Embryonic facial prominence (tissue), 1 donor: ENCODE data around the gene PTCRA.
"Not testable (repeated sequence)": the region's sequence is repeated elsewhere in the genome, so short reads cannot be mapped to it uniquely, and the experiment has no call there.

Experiments
- DNase-seq: peaks from one replicate; pipeline ENCODE4 v3.0.0-alpha.2; 2016; ENCODE audit errors: extremely low spot score

PTCRA gene

DNA sequence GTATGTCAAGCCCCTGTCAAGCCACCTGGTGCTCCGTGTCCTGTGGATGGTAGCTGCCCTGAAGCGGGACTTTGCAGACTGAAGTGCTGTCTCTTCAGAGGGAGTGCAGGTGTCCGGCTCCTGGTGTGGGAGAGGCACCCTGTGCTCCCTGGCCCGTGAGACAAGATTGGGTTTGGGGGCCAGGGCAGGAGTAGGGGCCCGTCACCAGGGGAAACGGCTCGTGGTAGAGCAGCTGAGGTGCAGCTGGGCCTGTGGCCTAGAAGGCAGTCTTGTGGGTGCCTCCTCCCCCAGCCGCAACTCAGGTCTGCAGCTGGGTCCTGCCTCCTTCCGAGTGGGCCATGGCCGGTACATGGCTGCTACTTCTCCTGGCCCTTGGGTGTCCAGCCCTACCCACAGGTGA is at the start of gene PTCRA:
TSS of gene PTCRA (plus strand) at position 322 of the 400 bp plus-strand sequence. CDS start at position 339, 17 bp downstream.
- DNase-seq = no peak

DNA sequence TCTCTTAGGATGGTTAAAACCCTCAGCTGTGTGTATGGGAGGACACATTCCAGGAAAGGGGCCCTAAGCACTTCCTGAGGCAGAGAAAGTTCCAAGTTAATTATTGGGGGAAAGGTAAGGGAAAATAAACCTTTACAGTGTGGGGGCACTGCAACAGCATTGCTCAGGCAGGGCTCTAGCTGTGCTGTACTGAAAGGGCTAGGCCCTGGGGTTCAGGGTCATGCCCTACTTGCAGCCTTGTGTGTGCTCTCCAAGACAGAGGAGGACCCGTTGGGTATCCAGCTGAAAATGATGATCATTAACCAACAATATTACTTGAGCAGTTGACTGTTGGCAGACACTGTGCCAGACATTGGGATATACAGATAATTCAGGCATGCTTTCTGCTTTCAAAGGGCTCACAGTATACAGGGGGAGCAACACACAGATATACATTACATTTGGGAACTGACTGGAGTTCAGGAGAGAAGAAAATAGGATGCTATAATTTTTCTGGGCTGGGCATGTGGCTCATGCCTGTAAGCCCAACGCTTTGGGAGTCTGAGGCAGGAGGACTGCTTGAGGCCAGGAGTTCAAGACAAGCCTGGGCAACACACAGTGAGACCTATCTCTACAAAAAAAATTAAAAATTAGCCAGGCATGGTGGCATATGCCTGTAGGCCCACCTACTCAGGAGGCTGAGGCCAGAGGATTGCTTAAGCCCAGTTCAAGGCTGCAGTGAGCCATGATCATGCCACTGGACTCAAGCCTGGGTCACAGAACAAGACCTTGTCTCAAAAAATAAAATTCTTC is 45.5 kb upstream of the PTCRA start:
- DNase-seq = no peak

DNA sequence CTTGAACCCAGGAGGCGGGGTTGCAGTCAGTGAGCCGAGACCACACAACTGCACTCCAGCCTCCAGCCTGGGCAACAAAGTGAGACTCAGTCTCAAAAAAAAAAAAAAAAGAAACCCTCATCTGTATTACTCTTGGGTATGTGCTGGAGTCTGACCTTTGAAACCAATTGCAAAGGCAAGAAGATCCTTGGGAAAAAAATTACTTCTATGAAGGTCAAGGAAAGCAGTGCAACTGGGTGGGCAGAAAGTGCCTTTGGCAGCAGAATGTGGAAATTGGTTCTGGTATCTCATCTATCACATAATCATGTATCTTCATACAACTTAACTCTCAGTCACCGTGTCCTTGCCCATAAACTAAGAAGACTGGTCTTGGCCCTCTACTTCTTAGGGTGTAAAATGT is 44.1 kb upstream of the PTCRA start:
- no peak for DNase-seq

- DNase-seq = no peak
Observed at GRCh38 chr6:42873313-42873712, 42.5 kb upstream of the PTCRA start.

GRCh38 chr6:42877695-42878094 is 38.2 kb upstream of the PTCRA start:
- DNase-seq = no peak

- peak; percentile 88 for DNase-seq
Observed at GRCh38 chr6:42879372-42880239, 36.2 kb upstream of the PTCRA start, which contains the start of gene RPL7L1. RPL7L1 (plus strand) TSS chr6:42879616; CDS start chr6:42879911, 295 bp downstream.

DNA sequence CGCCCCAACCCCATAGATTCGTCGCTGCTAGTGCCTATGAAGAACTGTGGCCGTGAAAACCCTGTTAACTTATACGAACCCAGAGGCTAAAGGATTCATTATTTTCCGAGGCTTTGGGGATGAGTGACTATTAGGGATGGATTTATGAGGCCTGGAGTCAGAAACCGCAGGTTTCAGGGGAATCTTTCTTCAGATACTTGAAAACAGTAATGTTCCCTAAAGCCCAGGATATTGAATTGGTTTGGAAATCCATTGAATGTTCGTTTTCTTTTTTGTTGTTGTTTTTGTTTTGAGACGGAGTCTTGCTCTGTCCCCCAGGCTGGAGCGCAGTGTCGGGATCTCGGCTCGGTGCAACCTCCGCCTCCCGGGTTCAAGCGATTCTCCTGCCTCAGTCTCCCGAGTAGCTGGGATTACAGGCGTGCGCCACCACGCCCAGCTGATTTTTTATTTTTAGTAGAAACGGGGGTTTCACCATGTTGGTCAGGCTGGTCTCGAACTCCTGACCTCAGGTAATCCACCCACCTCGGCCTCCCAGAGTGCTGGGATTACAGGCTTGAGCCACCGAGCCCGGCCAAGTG is 35.5 kb upstream of the PTCRA start:
- not testable (repeated sequence) for DNase-seq

DNA sequence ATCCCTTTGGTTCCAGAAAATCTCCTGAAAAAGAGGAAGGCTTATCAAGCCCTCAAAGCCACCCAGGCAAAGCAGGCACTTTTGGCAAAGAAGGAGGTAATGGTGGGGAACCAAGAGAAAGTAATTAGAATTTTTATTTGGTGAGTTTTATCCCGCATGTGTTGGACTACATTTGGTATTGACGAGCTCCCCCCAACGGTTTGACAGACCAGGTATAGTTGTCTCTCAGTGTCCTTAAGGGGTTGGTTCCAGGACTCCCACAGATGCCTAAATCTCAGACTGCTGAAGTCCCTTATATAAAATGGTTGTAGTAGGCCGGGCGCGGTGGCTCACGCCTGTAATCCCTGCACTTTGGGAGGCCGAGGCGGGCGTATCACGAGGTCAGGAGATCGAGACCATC is 35.0 kb upstream of the PTCRA start:
- not testable (repeated sequence) for DNase-seq

DNA sequence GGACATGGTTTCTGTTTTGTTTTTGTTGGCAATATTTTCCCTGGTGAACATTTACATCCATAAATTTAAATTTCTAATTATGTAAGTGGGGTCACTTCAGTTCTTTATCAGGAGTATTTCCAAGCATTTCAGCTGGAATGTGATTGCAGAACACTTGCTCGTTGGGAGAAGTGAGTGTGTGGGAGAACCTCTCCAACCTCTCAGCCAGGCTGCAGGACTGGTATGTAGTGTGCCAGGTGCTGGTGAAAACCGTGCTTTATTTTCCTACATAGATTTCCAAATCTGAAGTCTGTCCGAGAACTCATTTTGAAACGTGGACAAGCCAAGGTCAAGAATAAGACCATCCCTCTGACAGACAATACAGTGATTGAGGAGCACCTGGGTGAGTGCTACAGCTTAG is 30.2 kb upstream of the PTCRA start:
- no peak for DNase-seq

DNA sequence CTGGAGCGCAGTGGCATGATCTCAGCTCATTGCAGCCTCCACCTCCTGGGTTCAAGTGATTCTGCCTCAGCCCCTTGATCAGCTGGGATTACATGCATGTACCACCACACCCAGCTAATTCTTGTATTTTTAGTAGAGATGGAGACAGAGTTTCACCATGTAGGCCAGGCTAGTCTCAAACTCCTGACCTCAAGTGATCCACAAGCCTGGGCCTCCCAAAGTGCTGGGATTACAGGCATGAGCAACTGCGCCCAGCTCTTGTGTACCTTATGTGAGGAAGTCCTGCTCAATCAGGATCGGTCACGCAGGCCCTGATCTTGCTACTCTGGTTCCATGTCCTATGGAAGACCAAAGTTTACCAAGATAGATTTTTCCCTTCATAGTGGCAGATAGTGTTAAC is 27.7 kb upstream of the PTCRA start:
- DNase-seq = not testable (repeated sequence)

DNA sequence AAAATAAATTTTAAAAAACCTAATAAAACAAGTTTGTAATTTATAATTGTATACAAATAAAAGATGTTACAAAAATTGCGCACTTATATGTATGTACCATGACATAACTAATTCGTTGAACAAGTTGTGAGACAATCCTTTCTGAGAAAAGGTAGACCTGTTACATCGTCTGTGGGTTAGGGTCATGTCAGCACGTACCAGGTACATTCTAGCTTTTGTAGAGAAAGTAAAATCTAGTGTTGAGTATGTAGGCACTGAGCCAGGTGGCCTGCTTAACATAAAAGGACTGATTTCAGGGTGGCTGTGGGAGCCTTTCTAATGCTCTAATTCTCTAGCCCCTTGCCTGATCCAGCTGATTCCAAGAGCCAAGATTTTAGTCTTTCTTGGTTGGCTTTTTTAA is 26.0 kb upstream of the PTCRA start:
- DNase-seq = no peak

- DNase-seq = peak; percentile 69
Observed at GRCh38 chr6:42890311-42891198, 25.3 kb upstream of the PTCRA start.

DNA sequence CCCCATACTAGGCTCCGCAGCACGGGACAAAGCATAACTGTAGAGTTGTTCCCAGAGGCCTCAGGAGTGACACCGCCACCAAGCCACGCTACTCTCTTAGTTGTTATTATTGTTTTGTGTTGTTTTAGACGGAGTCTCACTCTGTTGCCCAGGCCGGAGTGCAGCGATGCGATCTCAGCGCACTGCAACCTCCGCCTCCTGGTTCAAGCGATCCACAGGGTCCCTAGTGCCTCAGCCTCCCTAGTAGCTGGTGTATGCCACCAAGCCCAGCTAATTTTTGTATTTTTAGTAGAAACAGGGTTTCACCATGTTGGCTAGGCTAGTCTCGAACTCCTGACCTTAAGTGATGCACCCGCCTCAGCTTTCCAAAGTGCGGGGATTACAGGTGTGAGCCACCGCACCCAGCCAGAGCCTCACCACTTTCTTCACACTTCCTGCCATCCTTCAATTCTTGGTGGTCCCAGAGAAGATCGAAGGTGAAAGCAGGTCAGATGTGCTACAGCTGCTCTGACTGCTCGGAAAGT is 24.6 kb upstream of the PTCRA start:
- DNase-seq = no peak

GRCh38 chr6:42894041-42894828 is 21.6 kb upstream of the PTCRA start:
- DNase-seq = not testable (repeated sequence)

DNA sequence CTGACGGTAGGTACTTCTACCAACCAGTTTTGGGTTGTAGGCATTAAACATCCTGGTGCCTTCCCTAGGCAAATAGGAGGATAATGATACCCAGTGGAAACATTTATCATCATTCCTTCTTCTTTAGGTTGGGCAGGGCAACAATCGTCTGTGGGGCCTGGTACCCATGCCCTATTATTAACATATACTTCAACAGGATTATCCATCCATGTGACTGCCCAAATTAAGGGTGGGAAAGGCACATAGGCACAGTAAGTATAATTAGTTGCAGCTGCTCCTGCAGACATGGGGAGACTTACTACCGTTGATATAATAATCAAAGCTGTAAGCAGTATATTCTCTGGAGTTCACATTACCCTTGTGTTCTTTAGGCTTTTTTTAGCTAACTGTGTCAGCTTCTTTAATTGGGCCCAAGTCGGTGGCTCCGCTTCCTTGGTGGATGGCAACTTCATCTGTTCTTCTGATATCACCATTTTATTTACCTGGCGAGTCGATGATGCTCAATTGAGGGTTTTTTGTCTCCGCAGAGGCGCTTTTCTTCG is 19.6 kb upstream of the PTCRA start:
- DNase-seq = no peak

- peak; percentile 31 for DNase-seq
Observed at GRCh38 chr6:42898891-42899361, 16.9 kb upstream of the PTCRA start.

DNA sequence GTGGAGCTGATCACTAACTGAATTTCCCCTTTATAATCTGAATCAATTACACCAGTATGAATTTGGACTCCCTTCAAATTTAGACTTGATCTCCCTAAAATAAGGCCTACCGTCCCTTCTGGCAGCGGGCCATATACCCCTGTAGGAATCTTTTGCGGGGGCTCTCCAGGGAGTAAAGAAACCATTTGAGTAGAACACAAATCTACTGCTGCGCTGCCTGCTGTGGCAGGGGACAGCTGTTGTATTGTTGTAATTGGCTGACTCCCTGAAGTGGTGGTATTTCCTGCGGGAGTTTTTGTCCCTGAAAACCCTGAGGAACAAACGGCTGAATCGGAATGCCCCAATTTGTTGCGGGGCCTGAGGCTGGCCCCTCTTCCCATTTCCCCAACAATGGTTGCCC is 16.0 kb upstream of the PTCRA start:
- DNase-seq = no peak

- DNase-seq = peak; percentile 71
Observed at GRCh38 chr6:42901538-42901957, 14.3 kb upstream of the PTCRA start.

GRCh38 chr6:42902429-42903263 is 13.2 kb upstream of the PTCRA start:
- not testable (repeated sequence) for DNase-seq
